Parathyroid adenoma (tissue), 2 donors: ENCODE data around the gene KIAA0040.

Experiments
- H2AFZ ChIP-seq: fragments of 300-600 bp; sonication (generic); one replicate; pipeline ENCODE4 v1.7.0; 2017; ENCODE audit warnings: antibody characterized with exemption, mild to moderate bottlenecking
- H3K27ac ChIP-seq: fragments of 300-600 bp; sonication (generic); one replicate; pipeline ENCODE4 v1.7.0; 2017
- H3K27me3 ChIP-seq: fragments of 300-600 bp; sonication (generic); one replicate; pipeline ENCODE4 v1.7.0; 2017; ENCODE audit warnings: low read length; ENCODE audit not compliant: control insufficient read depth, insufficient read depth
- H3K36me3 ChIP-seq: fragments of 300-600 bp; sonication (generic); one replicate; pipeline ENCODE4 v1.7.0; 2017; ENCODE audit warnings: low read length; ENCODE audit not compliant: control insufficient read depth, insufficient read depth
- H3K4me1 ChIP-seq: fragments of 300-600 bp; sonication (generic); one replicate; pipeline ENCODE4 v1.7.0; 2017; ENCODE audit warnings: control low read depth
- H3K4me2 ChIP-seq: fragments of 300-600 bp; sonication (generic); one replicate; pipeline ENCODE4 v1.7.0; 2017; ENCODE audit warnings: low read length
- H3K4me3 ChIP-seq: fragments of 300-600 bp; sonication (generic); one replicate; pipeline ENCODE4 v1.7.0; 2017; ENCODE audit warnings: low read depth, low read length
- H3K79me2 ChIP-seq: fragments of 300-600 bp; sonication (generic); one replicate; pipeline ENCODE4 v1.7.0; 2017; ENCODE audit warnings: control low read depth
- H3K9ac ChIP-seq: fragments of 300-600 bp; sonication (generic); one replicate; pipeline ENCODE4 v1.7.0; 2017; ENCODE audit warnings: mild to moderate bottlenecking
- H3K9me3 ChIP-seq: fragments of 300-600 bp; sonication (generic); one replicate; pipeline ENCODE4 v1.7.0; 2017; ENCODE audit warnings: low read length; ENCODE audit not compliant: control insufficient read depth
- CTCF ChIP-seq: fragments of 300-600 bp; sonication (generic); IDR thresholded peaks from one replicate; pipeline ENCODE4 v1.7.0; 2017; ENCODE audit warnings: antibody characterized with exemption, mild to moderate bottlenecking
- donor health status: primary hyperparathyroidism.

Gene KIAA0040

GRCh38 chr1:175163702-175164101 lies 28.9 kb downstream of the KIAA0040 start:
- H3K36me3 ChIP-seq = no peaks in the 10 kb centered on the region
- TF ChIP-seq CTCF = no peak

GRCh38 chr1:175162955-175163354 lies 29.6 kb downstream of the KIAA0040 start:
- no peak overlapping the region for H3K9ac ChIP-seq
- H3K27ac ChIP-seq = no peak overlapping the region
- H3K27me3 ChIP-seq = no peaks in the 10 kb centered on the region
- no peak for TF ChIP-seq CTCF
- H3K79me2 ChIP-seq = no peaks in the 10 kb centered on the region
- no peaks in the 10 kb centered on the region for H3K9me3 ChIP-seq
- no peak overlapping the region for H3K4me2 ChIP-seq
- H3K36me3 ChIP-seq = no peaks in the 10 kb centered on the region
- H3K4me1 ChIP-seq = no peaks in the 10 kb centered on the region
- H2AFZ ChIP-seq = no peak overlapping the region
- H3K4me3 ChIP-seq = no peak overlapping the region

More at GRCh38 chr1:175163702-175164101, 28.9 kb downstream of the KIAA0040 start:
- Histone ChIP-seq H3K9ac (no peak overlapping the region), H3K4me1 (no peaks in the 10 kb centered on the region), H3K4me3 (no peak overlapping the region), H3K27me3 (no peaks in the 10 kb centered on the region), H3K9me3 (no peaks in the 10 kb centered on the region), H3K27ac (no peak overlapping the region), H2AFZ (no peak overlapping the region), H3K79me2 (no peaks in the 10 kb centered on the region), H3K4me2 (no peak overlapping the region)

- no peak overlapping the region for H3K9ac ChIP-seq
- H3K4me3 ChIP-seq = no peak overlapping the region
- H3K4me2 ChIP-seq = no peak overlapping the region
- H3K27me3 ChIP-seq = no peaks in the 10 kb centered on the region
- H3K79me2 ChIP-seq = no peaks in the 10 kb centered on the region
- no peak for TF ChIP-seq CTCF
- no peaks in the 10 kb centered on the region for H3K9me3 ChIP-seq
- H3K4me1 ChIP-seq = no peaks in the 10 kb centered on the region
- no peaks in the 10 kb centered on the region for H3K36me3 ChIP-seq
- no peak overlapping the region for H3K27ac ChIP-seq
- no peak overlapping the region for H2AFZ ChIP-seq
These were observed 34.4 kb downstream of the KIAA0040 start for GRCh38 chr1:175158170-175158591.

- Histone ChIP-seq H3K4me3 (no peak overlapping the region), H3K36me3 (no peaks in the 10 kb centered on the region), H3K9me3 (no peaks in the 10 kb centered on the region), H3K4me2 (no peak overlapping the region), H3K79me2 (no peaks in the 10 kb centered on the region), H3K27me3 (no peaks in the 10 kb centered on the region), H3K27ac (no peak overlapping the region), H3K4me1 (peaks cover under 1% of the 10 kb centered on the region), H3K9ac (no peak overlapping the region), H2AFZ (no peak overlapping the region)
- no peak for TF ChIP-seq CTCF
These were observed 35.4 kb downstream of the KIAA0040 start for GRCh38 chr1:175157200-175157599.

GRCh38 chr1:175155936-175156335 lies 36.6 kb downstream of the KIAA0040 start:
- no peaks in the 10 kb centered on the region for H3K79me2 ChIP-seq
- H2AFZ ChIP-seq = no peak overlapping the region
- peaks cover 2% of the 10 kb centered on the region for H3K4me1 ChIP-seq
- H3K9me3 ChIP-seq = no peaks in the 10 kb centered on the region
- H3K27ac ChIP-seq = no peak overlapping the region
- no peak overlapping the region for H3K9ac ChIP-seq
- TF ChIP-seq CTCF = no peak
- no peak overlapping the region for H3K4me3 ChIP-seq
- H3K4me2 ChIP-seq = no peak overlapping the region
- no peaks in the 10 kb centered on the region for H3K36me3 ChIP-seq
- no peaks in the 10 kb centered on the region for H3K27me3 ChIP-seq
